ENCODE measurements around the gene KRCC1. TPM values are rescaled to one million over a fixed set of nuclear protein-coding genes. Genes with fewer than 3 reads are reported as not detected.

The KRCC1 gene
- 10 to 100 TPM; 31.1 to 36.6 (median 33.1) TPM for polyA plus RNA-seq

GRCh38 chr2:88055371-88056128 lies at the start of gene KRCC1:
Gene KRCC1 (minus strand): TSS chr2:88055783. CDS start chr2:88028563, 27,220 bp downstream.
- Mint-ChIP-seq H3K9me3 (no peaks in the 10 kb centered on the region), H3K27me3 (ENCODE audit: low read depth in 3 of 3) (peaks cover 0 to 19% (median 4%) of the 10 kb centered on the region in 3 donors), H3K36me3 (peaks cover 0 to 5% (median 0%) of the 10 kb centered on the region in 3 donors), H3K27ac (peak within 1 kb of the TSS; percentile 95 to 99 (median 99)), H3K4me3 (peak within 1 kb of the TSS; percentile 90 to 99 (median 98)), H3K4me1 (peaks cover 37 to 49% of the 10 kb centered on the region in 2 donors)
- DNase-seq, result peak; percentile 95 to 97 (median 97)

GRCh38 chr2:88100489-88100858 lies 44.9 kb upstream of the KRCC1 start:
- Mint-ChIP-seq H3K27me3 (ENCODE audit: low read depth in 3 of 3) (peaks cover 0 to 5% (median 0%) of the 10 kb centered on the region in 3 donors), H3K27ac (no peak overlapping the region), H3K36me3 (no peaks in the 10 kb centered on the region), H3K9me3 (no peaks in the 10 kb centered on the region), H3K4me1 (no peaks in the 10 kb centered on the region), H3K4me3 (no peak overlapping the region)
- DNase-seq, result no peak

DNA sequence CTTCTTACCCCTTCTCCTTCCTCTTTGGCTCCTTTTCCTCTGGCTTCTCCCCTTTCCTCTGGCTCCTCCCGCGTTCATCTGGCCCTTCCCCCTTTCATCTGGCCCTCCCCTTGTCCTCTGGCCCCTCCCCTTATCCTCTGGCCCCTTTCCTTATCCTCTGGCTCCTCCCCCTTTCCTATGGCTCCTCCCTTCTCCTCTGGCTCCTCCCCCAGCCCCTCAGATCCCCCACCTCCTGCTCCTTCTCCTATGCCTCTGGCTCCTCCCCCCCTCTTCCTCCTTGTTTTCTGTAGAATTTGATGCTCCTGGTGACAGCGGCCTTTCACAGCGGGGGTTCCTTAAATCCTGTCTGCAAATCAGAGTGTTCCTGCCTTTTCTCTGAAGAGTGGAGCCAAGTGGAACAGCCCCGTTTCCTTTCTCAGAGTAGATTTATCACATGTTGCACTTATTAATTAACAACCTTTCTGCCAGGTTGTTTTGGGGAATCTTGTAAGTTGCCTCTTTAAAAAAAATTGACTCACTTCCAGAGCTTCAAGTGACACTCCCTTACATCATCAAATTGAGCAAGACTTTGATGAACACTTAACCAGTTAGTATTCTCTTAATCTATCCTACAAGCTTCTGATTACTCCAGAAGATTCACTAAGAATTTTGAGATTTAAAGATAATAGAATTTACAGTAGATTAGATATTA lies 44.4 kb upstream of the KRCC1 start:
- no peaks in the 10 kb centered on the region for H3K9me3 Mint-ChIP-seq

DNA sequence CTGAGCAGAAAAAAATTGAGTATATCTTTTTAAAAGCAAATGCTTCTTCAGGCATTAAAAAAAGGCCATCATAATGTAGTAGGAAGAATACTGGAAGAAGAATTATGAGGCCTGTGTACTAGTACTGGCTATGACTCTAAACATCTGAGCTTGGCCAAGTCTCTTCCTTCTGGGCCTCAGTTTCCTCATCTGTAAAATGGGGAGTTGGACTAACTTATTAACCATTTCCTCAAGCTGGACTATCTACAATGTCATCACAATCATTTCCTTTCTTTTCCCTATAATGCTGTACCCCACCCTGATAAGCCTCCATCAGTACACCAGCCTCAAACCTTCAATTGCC lies 42.9 kb upstream of the KRCC1 start:
- Mint-ChIP-seq H3K27ac (no peak overlapping the region), H3K27me3 (ENCODE audit: low read depth in 3 of 3) (peaks cover 0 to 5% (median 1%) of the 10 kb centered on the region in 3 donors), H3K36me3 (no peaks in the 10 kb centered on the region)

More for the DNA sequence above, 44.4 kb upstream of the KRCC1 start:
- no peak overlapping the region for H3K4me3 Mint-ChIP-seq
- no peaks in the 10 kb centered on the region for H3K36me3 Mint-ChIP-seq
- H3K27me3 Mint-ChIP-seq (ENCODE audit: low read depth in 3 of 3), result peaks cover 0 to 5% (median 1%) of the 10 kb centered on the region in 3 donors
- H3K27ac Mint-ChIP-seq, result no peak overlapping the region
- no peak for DNase-seq
- no peaks in the 10 kb centered on the region for H3K4me1 Mint-ChIP-seq

DNA sequence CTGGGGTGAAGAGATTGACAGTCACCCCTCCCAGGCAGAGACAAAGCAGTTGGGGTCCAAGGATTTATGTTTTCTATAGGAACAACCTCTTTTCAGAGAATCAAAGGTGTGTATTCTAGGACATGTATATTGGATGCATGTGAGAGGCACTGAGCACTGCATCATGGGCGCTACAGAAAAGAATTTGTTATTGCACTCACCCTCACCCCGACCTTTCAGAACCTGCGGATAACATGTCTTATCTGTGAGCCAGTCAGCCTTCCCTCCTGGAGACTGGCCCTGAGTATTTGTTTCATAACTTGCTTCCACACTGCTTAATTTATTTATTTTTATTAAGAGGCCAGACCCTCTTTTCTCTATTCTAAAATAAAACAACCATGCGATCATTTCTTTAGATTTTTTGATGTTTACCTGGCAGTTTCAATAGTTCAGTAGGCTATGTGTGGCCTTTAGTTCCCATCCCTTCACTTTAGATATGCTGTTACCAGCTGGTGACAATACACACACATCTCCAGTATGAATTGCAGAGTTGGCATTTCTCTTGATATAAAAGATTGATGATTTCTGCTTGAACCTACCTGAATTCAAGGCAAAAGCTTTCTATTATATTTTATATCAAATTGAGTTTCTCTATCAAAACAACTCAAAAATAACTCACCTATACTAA lies 42.4 kb upstream of the KRCC1 start:
- H3K27me3 Mint-ChIP-seq (ENCODE audit: low read depth in 3 of 3), result peaks cover 0 to 5% (median 1%) of the 10 kb centered on the region in 3 donors
- no peak for DNase-seq
- no peaks in the 10 kb centered on the region for H3K9me3 Mint-ChIP-seq
- no peaks in the 10 kb centered on the region for H3K36me3 Mint-ChIP-seq
- H3K4me1 Mint-ChIP-seq, result no peaks in the 10 kb centered on the region
- H3K4me3 Mint-ChIP-seq, result no peak overlapping the region
- no peak overlapping the region for H3K27ac Mint-ChIP-seq

More for the DNA sequence above, 42.9 kb upstream of the KRCC1 start:
- DNase-seq, result no peak
- Mint-ChIP-seq H3K9me3 (no peaks in the 10 kb centered on the region), H3K4me1 (no peaks in the 10 kb centered on the region), H3K4me3 (no peak overlapping the region)

- Mint-ChIP-seq H3K36me3 (no peaks in the 10 kb centered on the region), H3K4me3 (no peak overlapping the region), H3K27ac (no peak overlapping the region), H3K27me3 (ENCODE audit: low read depth in 3 of 3) (peaks cover 0 to 5% (median 1%) of the 10 kb centered on the region in 3 donors), H3K4me1 (no peaks in the 10 kb centered on the region), H3K9me3 (no peaks in the 10 kb centered on the region)
- DNase-seq, result no peak
Observed at GRCh38 chr2:88097192-88097591, 41.6 kb upstream of the KRCC1 start.

- no peaks in the 10 kb centered on the region for H3K36me3 Mint-ChIP-seq
- no peak overlapping the region for H3K27ac Mint-ChIP-seq
- no peak for DNase-seq
- no peak overlapping the region for H3K4me3 Mint-ChIP-seq
- H3K9me3 Mint-ChIP-seq, result no peaks in the 10 kb centered on the region
- peaks cover 0 to 5% (median 1%) of the 10 kb centered on the region in 3 donors for H3K27me3 Mint-ChIP-seq (ENCODE audit: low read depth in 3 of 3)
- H3K4me1 Mint-ChIP-seq, result no peaks in the 10 kb centered on the region
Observed at GRCh38 chr2:88096708-88097107, 41.1 kb upstream of the KRCC1 start.

DNA sequence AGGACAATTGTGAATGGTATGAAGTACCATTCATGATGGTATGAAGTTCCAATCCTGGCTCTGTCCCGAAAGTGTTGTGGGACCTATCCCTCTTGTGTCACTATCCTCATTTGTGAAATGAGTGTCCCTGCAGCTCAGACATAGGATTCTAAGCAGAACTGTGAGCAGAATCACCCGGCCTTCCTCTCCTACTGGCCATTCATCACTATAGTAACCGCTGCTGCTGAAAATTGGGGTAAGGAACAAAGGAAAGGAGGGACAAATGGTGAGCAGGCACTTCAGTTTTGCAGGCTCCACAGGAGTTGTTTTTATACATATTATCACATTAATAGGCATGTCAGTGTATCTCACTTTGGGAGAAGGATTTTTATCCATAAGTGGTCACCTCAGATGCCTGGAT lies 39.4 kb upstream of the KRCC1 start:
- Mint-ChIP-seq H3K4me3 (no peak overlapping the region), H3K36me3 (no peaks in the 10 kb centered on the region), H3K27ac (no peak overlapping the region), H3K9me3 (no peaks in the 10 kb centered on the region), H3K4me1 (peaks cover 0 to 5% of the 10 kb centered on the region in 2 donors), H3K27me3 (ENCODE audit: low read depth in 3 of 3) (peaks cover 0 to 5% (median 1%) of the 10 kb centered on the region in 3 donors)
- no peak for DNase-seq

GRCh38 chr2:88092773-88093172 lies 37.2 kb upstream of the KRCC1 start:
- no peak for DNase-seq
- H3K4me3 Mint-ChIP-seq, result no peak overlapping the region
- peaks cover 0 to 4% (median 3%) of the 10 kb centered on the region in 3 donors for H3K27me3 Mint-ChIP-seq (ENCODE audit: low read depth in 3 of 3)
- H3K9me3 Mint-ChIP-seq, result no peaks in the 10 kb centered on the region
- H3K4me1 Mint-ChIP-seq, result peaks cover 0 to 5% of the 10 kb centered on the region in 2 donors
- no peaks in the 10 kb centered on the region for H3K36me3 Mint-ChIP-seq
- no peak overlapping the region for H3K27ac Mint-ChIP-seq

DNA sequence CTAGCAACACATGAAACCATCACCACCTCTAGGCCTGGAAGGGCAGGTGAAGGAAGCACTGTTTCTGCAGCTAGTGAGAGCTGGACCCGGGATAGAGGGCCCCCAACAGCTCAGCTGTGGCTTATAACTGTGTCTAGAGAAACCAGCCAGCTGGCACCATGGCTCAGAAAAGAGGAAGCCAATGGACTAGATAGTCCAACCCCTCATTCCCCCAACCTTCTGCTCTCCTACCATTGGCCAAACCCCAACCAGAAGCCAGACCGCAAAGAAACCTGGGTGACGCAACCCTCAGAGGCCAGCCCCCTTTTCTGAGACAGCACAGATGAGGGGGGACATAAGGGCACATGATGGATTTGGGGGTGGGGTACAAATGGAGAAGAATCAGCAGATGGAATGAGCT lies 36.4 kb upstream of the KRCC1 start:
- no peak overlapping the region for H3K4me3 Mint-ChIP-seq
- peaks cover 0 to 5% of the 10 kb centered on the region in 2 donors for H3K4me1 Mint-ChIP-seq
- H3K27ac Mint-ChIP-seq, result peak overlapping the region in 1 of 6 donors; percentile 48
- H3K27me3 Mint-ChIP-seq (ENCODE audit: low read depth in 3 of 3), result peaks cover 0 to 4% (median 3%) of the 10 kb centered on the region in 3 donors
- H3K9me3 Mint-ChIP-seq, result no peaks in the 10 kb centered on the region
- DNase-seq, result no peak
- H3K36me3 Mint-ChIP-seq, result no peaks in the 10 kb centered on the region

DNA sequence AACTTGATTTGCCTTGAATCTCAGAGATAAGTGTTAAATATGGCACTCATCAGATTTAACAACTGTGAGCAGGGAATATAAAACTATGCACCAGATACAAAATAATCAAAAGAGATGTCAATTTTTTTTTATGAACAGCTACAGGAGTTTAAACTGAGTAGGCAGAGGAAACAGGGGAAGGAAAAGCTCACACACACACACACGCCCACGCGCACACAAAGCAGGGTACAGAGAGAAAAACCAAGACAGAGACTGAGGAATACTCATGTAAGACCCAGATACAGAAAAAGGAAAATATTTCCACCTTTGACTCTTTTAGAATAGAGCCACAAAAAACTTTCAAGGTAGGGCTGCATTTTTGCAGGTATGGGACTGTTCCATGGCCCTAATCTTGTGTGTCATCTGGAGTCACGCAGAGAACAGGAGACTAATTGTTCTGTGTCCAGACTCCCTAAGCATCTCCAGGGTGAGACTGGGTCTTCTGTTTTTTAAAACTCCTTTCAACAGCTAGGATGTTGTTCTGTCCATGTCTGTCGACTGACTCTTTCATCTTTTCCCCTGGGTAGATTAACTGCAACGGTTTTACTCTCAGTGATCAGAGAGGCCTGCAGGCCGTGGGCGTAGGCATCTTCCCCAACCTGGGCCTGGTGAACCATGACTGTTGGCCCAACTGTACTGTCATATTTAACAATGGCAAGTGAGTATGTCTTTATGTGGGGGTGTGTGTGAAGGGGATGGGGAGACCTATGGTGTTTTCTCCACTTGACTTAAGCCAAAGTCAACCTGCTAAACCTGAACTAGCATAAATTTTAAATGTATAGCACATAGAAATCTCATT lies 35.1 kb upstream of the KRCC1 start:
- H3K27ac Mint-ChIP-seq, result no peak overlapping the region
- peaks cover 0 to 3% (median 0%) of the 10 kb centered on the region in 3 donors for H3K27me3 Mint-ChIP-seq (ENCODE audit: low read depth in 3 of 3)
- no peaks in the 10 kb centered on the region for H3K36me3 Mint-ChIP-seq
- H3K4me3 Mint-ChIP-seq, result no peak overlapping the region
- DNase-seq, result no peak
- no peaks in the 10 kb centered on the region for H3K9me3 Mint-ChIP-seq
- H3K4me1 Mint-ChIP-seq, result peaks cover 0 to 5% of the 10 kb centered on the region in 2 donors

DNA sequence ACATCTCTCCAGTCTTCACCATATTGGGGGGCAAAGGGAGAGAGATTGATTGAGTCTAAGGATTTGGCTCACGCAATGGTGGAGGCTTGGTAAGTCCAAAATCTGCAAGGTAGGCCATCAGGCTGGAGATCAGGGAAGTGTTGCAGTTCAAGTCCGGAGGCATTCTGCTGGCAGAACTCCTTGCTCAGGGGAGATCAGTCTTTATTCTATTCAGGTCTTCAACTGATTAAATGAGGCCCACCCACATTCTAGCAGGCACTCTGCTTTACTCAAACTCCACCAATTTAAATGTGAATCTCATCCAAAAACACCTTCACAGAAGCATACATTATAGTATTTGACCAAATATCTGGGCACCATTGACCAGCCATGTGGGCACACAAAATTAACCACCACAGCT lies 33.4 kb upstream of the KRCC1 start:
- Mint-ChIP-seq H3K4me3 (no peak overlapping the region), H3K27me3 (ENCODE audit: low read depth in 3 of 3) (peaks cover 0 to 2% (median 0%) of the 10 kb centered on the region in 3 donors), H3K4me1 (peaks cover 0 to 5% of the 10 kb centered on the region in 2 donors), H3K9me3 (no peaks in the 10 kb centered on the region), H3K36me3 (no peaks in the 10 kb centered on the region), H3K27ac (no peak overlapping the region)
- no peak for DNase-seq

DNA sequence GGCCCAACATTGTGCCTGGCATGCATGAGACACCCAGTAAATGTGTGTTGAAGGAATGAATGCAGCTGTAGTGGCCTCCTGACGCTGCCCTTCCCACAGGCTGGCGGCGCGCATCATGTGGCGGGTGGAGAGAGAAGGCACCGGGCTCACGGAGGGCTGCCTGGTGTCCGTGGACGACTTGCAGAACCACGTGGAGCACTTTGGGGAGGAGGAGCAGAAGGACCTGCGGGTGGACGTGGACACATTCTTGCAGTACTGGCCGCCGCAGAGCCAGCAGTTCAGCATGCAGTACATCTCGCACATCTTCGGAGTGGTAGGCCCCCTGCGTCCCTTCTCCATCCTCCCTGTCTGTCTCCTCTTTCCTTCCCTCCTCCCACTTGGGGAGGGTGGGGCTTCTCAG lies 32.2 kb upstream of the KRCC1 start:
- no peak for DNase-seq
- Mint-ChIP-seq H3K4me1 (peaks cover 0 to 5% of the 10 kb centered on the region in 2 donors), H3K4me3 (no peak overlapping the region), H3K36me3 (no peaks in the 10 kb centered on the region), H3K27me3 (ENCODE audit: low read depth in 3 of 3) (peaks cover 0 to 5% (median 3%) of the 10 kb centered on the region in 3 donors), H3K27ac (no peak overlapping the region), H3K9me3 (no peaks in the 10 kb centered on the region)
